GM21360 (cell line): ENCODE data around the gene ARHGAP26.

ENCODE experiments used
- ATAC-seq: cut with Tn5 transposase; IDR thresholded peaks from one replicate; pipeline ENCODE4 v1.9.1; 2021; ENCODE audit warnings: mild to moderate bottlenecking, moderate library complexity; ENCODE audit not compliant: unreplicated experiment

ARHGAP26 gene

DNA sequence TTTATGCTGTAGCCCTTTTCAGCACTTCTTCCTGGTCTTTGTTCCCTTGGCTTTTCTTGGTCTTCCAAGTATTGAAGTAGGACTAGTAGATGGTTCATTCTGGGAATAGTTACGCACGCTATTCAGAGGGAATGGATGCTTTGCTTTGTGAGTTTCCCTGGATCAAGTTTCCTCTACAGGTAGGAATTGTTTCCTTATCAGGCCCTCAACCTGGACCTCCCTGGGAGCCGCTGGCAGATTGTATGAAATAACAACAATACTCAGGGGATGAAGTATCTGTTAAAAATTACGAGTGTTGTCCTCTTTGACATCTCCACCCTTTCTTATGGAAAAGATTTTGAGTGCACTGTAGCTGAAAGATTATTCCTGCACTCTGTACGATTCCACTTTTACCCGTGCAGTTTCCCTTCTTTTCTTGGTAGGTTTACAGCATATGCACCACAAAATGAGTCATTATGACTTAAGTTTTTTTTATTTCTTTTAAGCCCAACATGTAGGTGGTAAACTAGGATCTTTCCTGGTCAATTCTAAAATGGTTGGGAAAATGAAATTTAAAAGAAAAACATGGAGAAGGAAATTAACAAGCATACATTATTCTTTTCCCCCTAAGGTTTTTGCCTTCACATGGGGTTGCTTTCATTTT is 57.9 kb downstream of the ARHGAP26 start:
- ATAC-seq: no peak

DNA sequence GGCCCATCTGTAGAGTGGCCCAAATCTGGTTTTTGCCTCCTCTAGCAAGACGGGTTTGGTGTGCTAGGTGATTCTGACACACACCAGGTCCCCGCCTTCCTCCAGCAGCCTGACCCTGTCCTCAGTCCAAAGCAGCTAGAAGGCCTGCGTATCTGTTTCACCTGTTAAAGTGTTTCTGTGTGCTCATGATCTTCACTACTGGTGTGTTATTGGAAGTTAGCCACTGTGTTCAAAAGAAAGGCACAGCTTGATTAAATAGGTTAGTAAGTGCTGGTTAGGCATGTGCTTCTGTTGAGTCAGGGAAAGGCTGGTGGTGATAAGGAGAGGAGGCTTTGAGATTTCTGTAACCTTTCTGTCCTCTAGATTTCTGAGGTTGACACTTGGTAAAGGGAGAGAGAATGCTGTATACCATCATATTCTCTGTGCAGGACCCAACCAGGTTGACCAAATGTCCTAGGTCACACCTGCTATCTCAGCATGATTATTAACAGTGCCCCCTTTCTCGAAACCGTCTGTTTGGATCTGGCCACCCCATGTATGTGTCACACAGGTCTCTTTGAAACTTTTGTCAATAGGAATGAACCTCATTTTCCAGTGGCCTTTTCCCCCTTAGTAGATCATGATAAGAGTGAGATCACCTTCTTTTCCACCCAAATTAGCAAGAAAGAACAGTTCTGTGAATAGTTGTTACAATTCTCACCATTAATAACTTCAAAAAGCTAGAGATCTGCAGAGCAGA is 58.8 kb downstream of the ARHGAP26 start:
- ATAC-seq: no peak

DNA sequence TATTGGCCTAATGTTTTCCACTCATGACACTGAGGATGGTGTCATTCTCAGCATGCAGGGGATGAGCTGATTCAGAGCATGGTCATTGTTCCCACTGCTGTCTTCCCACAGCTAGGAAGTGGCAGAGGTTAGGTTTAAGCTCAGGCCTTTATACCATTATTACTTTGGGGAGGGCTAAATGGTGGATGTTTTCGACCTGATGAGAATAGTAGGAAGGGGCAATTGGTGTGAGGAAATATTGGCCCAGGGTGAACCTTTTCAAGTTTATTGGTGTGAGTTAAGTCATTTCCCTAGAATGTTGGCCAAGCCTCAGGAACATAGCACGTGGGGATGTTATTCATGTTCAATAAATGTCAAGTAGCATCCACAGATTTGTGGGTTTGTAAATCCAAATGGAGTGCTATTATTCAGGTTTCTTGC is 59.6 kb downstream of the ARHGAP26 start:
- no peak for ATAC-seq

DNA sequence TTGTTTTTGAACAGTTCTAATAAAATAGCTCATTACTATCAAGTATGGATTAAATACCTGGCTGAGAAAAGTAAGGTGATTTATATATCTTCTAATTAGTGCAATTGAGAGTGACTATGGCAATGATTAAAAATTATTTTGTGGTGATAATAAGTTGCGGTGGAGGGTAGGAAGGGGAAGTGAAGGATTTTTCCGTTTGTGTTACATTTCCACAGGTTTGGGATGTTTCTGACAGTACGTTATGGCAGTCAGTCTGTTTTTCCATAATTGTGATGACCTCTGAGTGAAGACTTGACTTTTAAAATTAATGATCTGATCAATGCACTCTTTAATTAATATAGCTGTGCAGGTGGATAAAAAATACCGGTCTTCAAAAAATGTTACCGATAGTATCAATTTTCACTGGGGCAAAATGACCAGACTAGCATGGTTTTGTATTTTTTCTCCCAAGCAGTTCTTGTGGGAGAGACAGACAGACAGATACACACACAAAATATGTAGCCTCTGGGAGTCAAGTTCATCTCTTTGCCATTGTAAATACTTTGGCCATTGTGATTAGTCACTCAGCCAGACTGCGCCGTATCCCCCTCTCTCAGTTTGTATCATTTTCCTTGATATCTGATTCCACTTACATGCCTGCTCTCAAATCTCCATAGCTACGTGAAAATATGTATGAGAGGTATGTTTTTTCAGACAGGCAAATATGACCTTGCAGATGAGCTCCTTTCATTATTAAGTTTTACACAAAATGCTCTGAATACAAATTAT is 60.2 kb downstream of the ARHGAP26 start:
- no peak for ATAC-seq

DNA sequence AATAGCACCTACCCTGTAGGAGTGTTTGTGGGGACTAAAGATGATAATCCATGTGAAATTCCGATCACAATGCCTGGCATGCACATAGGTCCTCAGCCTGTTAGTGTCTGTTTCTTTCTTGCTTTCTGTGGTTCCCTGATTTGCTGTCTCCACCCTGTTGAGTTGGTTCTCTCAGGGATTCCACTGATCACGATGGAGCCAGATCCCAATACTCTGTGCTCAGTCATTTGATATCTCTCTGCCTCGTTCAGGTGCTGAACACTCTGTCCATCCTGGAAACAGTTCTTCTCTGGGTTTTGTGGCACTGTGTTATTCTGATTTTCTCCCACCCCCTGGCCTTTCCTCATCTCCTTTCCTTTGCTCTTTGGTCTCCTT is 60.8 kb downstream of the ARHGAP26 start:
- ATAC-seq: no peak

DNA sequence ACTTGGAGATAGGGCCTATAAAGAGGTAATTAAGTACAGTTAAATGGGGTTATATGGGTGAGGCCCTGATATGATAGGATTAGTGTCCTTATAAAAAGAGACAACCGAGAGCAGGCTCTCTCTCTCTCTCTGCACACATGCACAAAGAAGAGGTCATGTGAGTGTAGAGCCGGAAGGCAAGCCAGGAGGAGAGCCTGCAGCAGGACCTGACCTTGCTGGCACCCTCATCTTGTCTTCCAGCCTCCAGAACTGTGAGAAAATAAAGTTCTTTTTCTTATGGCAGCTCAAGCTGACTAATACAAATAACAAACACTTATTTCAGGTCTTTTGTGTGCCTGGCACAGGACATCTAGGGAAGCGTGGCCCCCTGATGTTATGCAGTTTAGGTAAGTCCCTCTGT is 62.1 kb downstream of the ARHGAP26 start:
- ATAC-seq: no peak

DNA sequence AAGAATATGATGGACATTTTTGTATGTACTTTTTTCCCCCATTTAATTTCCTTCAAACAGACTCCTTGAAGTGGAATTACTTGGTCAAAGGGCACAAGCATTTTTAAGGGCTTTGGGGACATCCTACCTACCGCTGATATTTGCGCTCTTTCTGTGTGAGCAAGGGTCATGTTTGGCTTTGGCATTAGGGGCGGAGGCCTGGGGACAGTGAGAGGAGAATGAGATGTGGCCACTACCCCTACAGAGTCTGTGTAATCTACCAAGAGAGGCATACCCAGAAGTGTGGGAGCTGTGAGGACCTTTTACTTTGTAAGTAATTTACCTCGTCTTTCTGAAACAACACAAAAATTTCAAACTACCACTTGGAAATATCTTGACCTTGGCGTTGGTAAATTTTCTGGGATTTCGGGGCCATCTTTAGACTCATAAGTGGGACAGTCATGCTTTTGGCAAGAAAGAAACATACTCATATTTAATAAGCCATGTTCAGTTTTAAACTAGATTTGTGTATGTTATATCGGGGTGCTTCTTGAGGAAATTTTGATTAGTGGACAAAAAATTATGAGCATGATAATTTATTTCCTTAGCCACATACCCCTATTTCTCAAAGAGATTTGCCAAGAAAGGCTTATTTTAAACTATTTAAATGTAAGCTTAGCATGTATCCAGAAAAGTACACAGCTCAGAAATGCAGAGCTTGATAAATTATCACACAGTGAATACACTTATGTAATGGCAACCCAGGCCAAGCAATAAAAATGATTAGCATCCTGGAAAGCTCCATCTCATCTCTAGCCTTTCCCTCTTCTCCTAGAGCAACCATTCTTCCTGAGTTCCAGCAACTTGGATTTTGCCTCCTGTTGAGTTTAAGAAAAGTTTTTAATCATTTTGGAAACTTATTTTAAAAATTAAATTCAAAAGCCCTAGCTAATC is 63.6 kb downstream of the ARHGAP26 start:
- no peak for ATAC-seq

DNA sequence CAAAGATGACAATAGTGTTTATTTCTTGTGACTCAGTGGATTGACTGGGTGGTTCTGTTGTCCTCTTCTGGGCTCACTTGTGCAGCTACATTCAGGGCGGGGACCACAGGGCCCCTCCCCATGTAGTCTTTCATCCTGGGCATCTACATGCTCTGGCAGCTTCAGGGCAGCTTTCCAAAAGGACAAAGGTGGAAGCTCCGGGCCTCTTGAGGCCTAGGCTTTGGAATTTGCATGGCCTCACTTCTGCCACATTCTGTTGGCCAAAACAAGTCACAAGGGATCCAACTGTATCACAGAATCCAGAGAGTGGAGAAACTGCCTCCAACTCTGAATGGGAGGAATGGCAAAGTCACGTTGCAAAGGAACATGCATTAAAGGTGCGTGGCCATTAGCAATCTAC is 64.3 kb downstream of the ARHGAP26 start:
- no peak for ATAC-seq

DNA sequence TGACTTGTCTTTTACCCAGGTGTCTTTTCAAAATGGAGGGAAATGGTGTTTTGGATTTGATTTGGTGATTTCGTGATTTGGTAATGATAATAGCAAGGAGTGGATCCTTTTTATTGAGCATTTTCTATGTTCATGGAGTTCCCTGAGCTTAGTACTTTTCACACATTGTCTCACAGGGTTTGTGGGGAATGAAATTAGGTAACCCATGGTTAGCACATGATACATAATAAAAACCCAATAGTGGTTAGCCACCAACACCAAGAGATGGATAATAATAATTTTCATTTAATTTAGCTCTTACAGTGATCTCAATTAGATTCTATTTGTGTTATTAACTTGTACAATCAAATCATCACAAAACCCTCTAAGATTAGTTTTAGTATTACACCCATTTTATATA is 65.4 kb downstream of the ARHGAP26 start:
- no peak for ATAC-seq

DNA sequence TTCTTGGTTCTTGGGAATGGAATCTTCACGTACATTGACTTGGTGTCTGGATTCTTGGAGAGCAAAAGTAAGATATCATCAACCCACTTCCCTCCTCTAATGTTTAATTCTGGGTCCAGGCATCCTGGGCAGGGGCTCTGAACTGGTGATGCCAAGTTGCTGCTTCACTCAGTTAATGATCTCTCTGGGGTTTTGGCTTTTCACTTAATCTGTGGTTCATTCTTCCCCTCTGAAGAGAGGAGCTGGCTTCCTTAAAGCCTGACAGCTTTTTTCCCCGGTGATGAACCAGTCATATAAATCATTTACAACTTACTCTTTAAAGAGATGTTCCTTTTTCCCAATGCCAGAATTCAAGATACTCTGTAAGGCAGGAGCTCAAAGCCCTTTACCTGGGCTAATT is 65.9 kb downstream of the ARHGAP26 start:
- ATAC-seq: no peak

DNA sequence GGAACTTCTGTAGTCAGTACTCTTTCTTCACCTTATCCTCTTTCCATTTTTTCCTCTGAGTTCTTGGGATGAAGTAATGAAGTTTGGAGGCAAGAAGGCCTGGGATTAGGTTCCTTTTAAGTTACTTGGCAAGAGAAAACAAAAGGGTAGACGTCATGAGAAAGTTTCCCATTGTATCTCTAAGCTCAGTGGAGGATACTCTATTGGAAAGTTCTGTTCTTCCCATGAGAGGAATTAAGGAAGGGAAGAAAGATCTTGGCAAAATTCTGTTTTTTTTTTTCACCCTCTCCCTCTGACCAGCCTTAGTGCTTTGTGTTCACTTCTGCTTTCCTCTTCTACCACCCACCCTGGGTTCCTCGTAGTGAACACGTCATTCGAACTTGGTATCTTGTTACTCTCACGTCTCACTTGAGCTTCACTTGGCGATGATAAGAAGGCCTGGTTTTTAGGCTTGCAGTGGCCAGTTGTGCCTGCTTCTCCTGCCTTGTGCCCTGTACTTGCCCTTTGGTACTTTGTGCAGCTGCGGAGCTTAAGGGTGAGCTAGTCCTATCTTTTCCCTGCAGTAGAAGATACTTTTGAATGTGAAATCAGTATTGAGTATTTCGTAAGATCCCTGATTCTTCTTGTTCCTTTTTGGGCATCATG is 67.0 kb downstream of the ARHGAP26 start:
- ATAC-seq: no peak

DNA sequence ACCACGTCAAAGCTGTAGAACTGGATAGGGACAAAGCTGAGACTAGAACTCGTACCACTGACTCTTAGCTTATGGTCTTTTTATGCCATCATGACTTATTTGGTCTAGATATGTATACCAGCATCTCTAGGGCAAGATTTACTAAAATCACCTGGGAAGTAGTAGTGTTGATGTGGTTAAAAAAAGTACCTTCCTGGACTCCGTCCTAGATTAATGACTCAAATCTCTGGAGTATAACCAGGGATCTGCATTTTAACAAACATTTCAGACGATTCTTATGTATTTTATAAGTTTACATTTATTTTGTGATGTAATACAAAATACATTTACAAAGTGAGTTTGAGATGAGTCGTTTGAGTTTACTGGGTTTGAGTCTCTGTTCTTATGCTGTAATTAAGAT is 68.7 kb downstream of the ARHGAP26 start:
- no peak for ATAC-seq

DNA sequence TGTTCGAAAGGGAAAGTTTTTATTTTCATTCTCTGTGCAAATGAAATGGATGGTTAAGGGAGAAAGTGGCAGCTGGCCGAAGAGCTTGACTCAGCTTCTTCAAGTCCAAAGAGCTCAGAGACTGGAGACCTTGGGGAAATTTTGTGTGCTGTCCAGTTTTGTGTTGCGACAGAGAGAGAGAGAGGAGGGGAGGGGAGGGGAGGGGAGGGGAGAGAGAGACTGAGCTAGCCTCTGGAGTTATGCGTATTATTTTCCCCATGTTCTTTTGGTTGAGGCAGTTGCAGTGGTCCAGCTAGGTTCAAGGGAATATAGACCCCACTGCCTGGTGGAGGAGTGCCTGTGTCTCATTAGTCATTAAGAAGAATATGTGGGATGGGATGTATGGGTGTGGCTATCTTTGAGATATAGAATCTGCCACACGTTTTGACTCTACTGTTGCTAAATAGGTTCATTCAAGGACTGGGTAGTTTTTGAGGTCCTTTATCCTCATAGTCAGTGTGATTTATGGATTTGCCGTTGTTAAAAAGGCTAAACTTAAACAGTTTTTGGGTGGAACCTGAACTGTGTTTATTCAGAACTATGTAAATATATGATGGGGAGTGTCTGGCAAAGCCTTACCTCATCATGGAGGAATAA is 69.7 kb downstream of the ARHGAP26 start:
- no peak for ATAC-seq

DNA sequence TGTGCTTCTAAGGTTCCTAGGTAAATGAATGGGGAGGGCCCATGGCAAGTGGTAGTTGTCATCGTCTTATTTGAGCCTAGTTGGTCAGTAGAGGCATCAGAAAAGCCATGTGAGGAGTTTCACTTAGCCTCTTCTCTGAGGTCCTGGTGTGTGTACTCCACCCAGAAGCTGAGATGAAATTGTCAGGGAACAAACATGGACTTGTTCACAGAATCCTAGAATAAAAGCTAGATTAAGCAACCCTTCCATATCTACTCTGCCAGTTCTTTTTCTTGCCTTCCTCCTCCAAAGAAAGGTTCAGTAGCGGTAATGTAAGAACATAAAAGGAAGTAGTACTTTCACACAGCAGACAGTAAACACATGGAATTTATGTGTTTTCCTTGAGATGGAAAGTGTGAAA is 70.4 kb downstream of the ARHGAP26 start:
- ATAC-seq: no peak

DNA sequence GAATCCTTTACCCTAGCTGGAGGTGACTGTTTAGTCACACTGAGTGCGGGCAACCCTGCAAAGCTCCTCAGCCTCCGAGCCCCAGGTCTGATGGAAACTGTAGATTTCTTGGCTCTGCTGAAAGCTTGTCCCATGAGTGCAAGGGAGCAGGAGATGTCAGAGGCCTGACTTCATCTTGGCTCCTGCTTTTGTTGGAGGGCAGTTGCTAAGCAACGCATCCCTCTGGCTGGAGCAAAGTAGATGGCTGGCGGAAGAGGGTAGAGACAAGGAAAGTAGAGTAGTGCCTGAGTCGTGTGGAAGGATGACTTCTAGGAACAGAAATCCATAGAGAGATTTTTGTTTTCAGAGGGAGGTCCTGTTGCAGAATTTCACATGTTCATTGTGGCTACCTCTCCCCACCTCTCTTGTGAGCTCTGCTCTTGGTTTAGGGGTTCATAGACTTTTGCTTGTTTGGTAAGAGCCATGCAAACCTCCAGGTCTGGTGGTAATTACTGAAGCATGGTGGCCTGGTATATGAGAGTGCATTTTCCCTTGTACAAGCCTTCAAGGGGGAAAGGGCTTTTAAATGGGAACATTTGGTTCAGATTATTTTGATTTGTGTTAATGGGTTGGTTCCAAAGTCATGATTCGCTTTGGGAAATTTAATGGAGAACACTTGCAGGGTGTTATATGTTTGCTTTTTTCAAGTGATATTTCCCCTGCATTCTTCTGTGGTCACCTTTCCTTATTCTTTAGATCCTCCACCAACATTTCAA is 71.5 kb downstream of the ARHGAP26 start:
- ATAC-seq: no peak

DNA sequence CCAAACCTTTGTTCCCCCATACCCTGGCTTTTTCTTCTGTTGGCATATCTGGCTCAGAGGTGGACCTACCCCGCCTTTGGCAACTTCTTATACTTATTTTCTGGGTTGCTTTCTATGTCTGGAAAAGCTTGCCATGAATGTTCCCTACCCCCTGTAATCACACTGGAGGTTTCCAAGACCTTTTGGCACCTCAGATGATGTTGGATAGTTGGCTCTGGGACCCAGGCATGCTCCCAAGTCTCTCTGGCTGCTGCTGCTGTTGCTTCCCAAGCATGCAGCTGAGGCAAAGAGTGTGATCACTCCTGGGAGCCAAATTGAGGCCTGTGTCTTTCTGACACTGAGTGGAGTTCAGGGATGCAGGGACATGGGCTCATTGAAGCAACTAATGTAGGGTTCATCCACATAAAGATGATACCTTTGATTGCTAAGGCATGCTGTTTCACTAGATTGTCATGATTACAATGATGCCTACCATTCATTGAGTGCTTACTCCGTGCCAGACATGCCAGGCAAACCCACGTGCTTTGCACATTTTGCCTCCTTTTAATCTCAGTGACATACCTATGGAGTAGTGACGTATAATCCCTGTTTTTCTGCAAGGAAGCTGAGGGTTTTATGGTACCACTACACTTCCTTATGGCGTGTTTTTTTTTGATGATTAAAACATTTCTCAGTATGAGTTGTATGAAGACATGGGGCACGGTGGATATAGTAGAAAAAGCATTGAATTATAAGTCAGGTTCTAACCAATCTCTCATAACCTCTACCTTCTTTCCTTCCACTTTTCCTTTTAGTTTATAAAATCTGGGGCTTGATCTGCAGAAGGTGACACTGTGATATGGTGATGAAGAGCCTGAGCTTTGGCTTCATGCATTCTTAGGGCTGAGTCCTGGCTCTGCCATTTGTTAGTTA is 73.1 kb downstream of the ARHGAP26 start:
- no peak for ATAC-seq

DNA sequence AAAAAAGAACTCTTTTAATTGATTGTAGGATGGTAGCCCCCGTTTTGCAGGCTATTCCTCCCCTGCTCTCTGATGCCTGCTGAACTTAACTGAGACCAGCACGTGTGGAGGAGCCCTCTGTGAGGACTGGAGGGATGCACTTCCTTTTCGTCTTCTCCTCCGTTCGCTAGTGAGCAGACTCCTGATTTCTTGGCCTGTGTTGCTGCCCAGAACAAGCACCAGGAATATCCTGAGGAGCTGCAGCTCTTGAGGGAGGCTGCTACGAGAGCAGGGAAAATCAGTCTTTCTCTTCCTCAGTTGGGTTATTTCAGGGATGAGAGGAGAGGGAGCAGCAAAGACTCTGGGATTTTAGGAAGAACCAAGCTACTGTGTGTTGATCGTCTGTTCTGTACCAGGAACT is 74.7 kb downstream of the ARHGAP26 start:
- no peak for ATAC-seq

DNA sequence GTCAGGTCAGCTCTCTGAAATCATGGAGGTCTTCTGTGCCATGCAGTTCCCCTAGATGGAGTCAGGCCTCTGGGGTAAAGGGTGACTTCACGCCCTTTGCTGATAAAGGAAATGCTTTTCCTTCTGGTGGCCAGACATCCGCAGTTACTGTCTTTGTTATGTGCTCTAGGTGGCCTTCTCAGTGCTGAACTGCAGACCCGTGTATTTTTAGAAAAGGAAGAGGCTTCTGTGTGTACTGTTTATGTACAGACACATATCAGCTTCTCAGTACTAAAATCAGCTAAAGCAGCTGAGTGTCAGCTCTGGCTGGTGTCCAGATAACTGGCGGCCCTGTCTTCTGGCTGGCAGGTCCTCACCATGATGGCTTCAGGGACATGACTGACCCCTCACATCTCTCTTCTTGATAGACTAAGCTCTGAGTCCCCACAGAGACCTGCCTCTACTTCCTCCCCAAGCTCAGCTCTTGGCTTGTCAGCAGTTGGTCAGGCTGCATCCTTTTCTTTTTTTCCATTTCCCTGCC is 75.3 kb downstream of the ARHGAP26 start:
- no peak for ATAC-seq
